AG09309 (cell line): ENCODE results near the gene TYMS.

ENCODE experiments used
- DNase-seq: peaks from one replicate; pipeline ENCODE4 v3.0.0-alpha.2; 2010; ENCODE audit warnings: low read depth
- H3K4me3 ChIP-seq: 2 replicates; pipeline ENCODE4 v1.5.1; 2011; ENCODE audit warnings: mild to moderate bottlenecking, low read depth, low read length, moderate library complexity; ENCODE audit not compliant: control insufficient read depth
- TF ChIP-seq, protein P1 (sequence below): IDR thresholded peaks from 2 replicates; pipeline ENCODE4 v1.5.1; 2011; ENCODE audit warnings: mild to moderate bottlenecking, low read depth, low read length, inconsistent platforms; ENCODE audit not compliant: insufficient read depth, control insufficient read depth; ENCODE audit errors: missing control alignments

The TYMS gene

DNA sequence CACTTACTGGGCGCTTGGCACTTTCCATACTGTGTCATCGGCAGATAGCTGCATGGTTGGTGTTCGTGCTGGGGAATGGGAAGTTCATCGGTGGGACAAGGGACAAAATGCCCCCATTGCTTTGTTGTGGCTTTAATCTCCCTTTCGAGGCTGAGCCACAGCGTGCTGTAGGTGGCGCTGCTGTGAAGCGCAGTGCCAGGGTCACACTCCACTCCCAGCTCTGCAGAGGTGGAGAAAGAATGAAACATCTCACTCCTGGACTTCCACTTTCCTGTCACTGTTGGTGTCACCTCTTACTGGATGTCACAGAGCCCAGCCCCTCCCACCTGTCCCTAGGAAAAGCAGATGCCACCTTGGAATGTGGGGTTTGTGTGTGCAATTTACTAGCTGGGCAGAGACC lies 8.7 kb downstream of the TYMS start:
- no peak overlapping the region for H3K4me3 ChIP-seq
- TF ChIP-seq, protein P1, sequence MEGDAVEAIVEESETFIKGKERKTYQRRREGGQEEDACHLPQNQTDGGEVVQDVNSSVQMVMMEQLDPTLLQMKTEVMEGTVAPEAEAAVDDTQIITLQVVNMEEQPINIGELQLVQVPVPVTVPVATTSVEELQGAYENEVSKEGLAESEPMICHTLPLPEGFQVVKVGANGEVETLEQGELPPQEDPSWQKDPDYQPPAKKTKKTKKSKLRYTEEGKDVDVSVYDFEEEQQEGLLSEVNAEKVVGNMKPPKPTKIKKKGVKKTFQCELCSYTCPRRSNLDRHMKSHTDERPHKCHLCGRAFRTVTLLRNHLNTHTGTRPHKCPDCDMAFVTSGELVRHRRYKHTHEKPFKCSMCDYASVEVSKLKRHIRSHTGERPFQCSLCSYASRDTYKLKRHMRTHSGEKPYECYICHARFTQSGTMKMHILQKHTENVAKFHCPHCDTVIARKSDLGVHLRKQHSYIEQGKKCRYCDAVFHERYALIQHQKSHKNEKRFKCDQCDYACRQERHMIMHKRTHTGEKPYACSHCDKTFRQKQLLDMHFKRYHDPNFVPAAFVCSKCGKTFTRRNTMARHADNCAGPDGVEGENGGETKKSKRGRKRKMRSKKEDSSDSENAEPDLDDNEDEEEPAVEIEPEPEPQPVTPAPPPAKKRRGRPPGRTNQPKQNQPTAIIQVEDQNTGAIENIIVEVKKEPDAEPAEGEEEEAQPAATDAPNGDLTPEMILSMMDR = peak; percentile 25
- DNase-seq = no peak

DNA sequence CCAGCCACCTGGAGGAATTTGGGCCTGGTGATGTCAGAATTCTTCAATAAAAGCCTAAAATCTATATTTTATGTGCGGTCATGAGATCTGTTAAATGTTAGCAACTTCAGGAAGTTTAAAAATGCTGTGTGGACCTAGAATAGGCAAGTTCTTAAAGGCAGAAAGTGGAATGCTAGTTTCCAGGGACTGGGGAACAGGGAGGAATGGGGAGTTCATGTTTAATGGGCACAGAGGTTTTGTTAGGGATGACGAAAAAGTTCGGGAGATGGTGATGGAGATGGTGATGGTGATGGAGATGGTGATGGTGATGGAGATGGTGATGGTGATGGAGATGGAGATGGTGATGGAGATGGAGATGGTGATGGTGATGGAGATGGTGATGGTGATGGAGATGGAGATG lies 9.2 kb downstream of the TYMS start:
- no peak overlapping the region for H3K4me3 ChIP-seq
- TF ChIP-seq, protein P1 = no peak
- no peak for DNase-seq

GRCh38 chr18:668260-668659 lies 10.8 kb downstream of the TYMS start:
- no peak for DNase-seq
- no peak overlapping the region for H3K4me3 ChIP-seq
- TF ChIP-seq, protein P1 = no peak

DNA sequence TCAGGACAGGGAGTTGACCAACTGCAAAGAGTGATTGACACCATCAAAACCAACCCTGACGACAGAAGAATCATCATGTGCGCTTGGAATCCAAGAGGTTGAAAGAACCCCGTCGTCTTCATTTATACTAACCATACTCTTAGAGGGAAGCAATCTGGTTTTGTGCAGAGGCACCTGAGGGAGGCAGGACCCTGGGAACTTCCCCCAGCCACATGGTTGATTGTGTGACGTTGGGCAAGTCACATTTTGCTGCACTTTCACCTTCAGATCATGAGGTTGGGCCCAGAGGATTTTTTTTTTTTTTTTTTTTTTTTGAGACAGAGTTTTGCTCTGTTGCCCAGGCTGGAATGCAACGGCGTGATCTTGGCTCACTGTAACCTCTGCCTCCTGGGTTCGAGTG lies 11.6 kb downstream of the TYMS start:
- H3K4me3 ChIP-seq = no peak overlapping the region
- TF ChIP-seq, protein P1 = no peak
- DNase-seq = no peak

GRCh38 chr18:670522-670921 lies 13.1 kb downstream of the TYMS start:
- H3K4me3 ChIP-seq = no peak overlapping the region
- TF ChIP-seq, protein P1 = no peak
- DNase-seq = no peak

GRCh38 chr18:671405-671804 lies 14.0 kb downstream of the TYMS start:
- H3K4me3 ChIP-seq = no peak overlapping the region
- TF ChIP-seq, protein P1 = no peak
- no peak for DNase-seq

- TF ChIP-seq, protein P1 = no peak
- no peak overlapping the region for H3K4me3 ChIP-seq
Observed at GRCh38 chr18:673317-673716, 15.9 kb downstream of the TYMS start.

More at GRCh38 chr18:673317-673716, 15.9 kb downstream of the TYMS start:
- DNase-seq = no peak
